ENCODE data around the gene CEP295NL. TPM values are rescaled to one million over a fixed set of nuclear protein-coding genes. Genes with fewer than 3 reads are reported as not detected.

CEP295NL gene
- total RNA-seq, 1 experiment from 2014 or later = 1.8 TPM

DNA sequence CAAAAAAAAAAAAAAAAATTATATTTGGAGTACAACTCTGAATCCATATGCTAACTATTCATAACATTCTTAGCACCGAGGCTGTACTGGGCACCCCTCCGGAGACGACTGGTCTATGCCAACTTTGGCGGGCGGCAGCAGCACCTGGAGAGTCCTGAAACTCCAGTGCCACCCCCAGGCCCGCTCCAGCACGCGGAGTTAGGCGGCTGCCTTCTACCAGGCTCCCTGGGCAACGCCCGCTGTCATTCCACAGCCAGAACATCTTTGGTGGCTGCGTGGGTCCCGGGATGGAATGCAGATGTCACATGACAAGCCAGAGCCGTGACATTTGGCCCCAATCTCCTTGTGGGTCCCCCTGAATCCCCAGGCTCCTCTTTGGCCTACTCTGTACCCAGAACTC, 16.0 kb upstream of the CEP295NL start:
- BruUV-seq (replicated peaks) = no TSS peak
- H3K4me1 ChIP-seq (ENCODE audit: insufficient read depth, low read length) = peaks cover 24% of the 10 kb centered on the region

DNA sequence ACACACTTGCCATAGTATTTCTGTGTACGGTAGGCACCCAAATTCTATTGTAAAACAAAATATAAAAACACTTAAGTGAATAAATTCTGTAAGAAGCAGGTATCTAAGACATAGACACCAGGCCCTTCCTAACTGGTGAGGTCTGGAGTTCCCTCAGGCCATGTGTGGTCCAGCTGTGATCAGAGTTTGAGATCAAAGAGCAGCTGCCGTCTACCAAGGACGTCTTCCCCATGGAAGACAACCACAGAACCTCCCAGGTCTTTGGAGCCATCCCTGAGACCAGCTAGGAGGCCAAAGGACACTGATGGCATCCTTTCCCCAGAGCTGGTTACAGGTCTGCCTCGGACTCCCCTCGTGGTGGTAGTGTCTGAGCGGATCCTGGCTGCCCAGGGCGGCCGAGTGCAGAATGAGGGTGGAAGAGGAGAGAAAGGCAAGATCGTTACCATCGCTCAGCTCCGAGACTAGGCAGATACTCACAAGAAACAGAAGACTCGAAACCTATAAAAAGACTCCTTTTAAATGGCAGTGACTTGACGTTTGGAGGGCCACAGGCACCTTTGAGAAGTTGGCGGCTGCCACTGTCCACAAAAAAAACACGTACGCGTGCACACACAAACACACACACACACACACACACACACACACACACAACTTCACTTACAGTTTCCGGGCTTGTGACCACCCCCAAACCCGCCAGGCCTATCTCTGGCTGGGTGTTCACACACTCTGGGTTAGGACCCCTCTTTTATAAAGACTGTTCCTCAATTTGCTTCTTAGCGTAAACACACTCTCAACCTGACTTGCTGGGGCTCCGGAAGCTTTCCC, 14.7 kb upstream of the CEP295NL start:
- Histone ChIP-seq H3K36me3 (ENCODE audit: low read depth, low read length) (no peaks in the 10 kb centered on the region), H3K9me3 (ENCODE audit: low read length) (no peaks in the 10 kb centered on the region), H3K9me2 (replicated peaks; ENCODE audit: low read length) (no peaks in the 10 kb centered on the region), H3K79me2 (ENCODE audit: low read length) (peaks cover 68% of the 10 kb centered on the region), H2AFZ (ENCODE audit: low read length) (no peak overlapping the region), H3K9ac (ENCODE audit: low read length) (no peak overlapping the region), H3K4me1 (ENCODE audit: insufficient read depth, low read length) (peaks cover 13% of the 10 kb centered on the region), H4K20me1 (ENCODE audit: low read length) (no peaks in the 10 kb centered on the region; the same call in 1 of the 2 replicates), H3K27ac (ENCODE audit: low read length) (no peak overlapping the region), H3K4me2 (ENCODE audit: low read length) (no peak overlapping the region), H3K4me3 (ENCODE audit: low read length) (no peak overlapping the region), H3K27me3 (ENCODE audit: low read length) (no peaks in the 10 kb centered on the region), H3F3A (ENCODE audit: low read length, unreplicated experiment) (no peaks in the 10 kb centered on the region)
- intact Hi-C loops (cut with micrococcal nuclease) = no loop called here
- BruUV-seq (replicated peaks) = no TSS peak
- no peak for TF ChIP-seq EZH2 (IDR thresholded peaks at IDR 0.05; ENCODE audit: low read length, unreplicated experiment)
- TF ChIP-seq, protein P1, sequence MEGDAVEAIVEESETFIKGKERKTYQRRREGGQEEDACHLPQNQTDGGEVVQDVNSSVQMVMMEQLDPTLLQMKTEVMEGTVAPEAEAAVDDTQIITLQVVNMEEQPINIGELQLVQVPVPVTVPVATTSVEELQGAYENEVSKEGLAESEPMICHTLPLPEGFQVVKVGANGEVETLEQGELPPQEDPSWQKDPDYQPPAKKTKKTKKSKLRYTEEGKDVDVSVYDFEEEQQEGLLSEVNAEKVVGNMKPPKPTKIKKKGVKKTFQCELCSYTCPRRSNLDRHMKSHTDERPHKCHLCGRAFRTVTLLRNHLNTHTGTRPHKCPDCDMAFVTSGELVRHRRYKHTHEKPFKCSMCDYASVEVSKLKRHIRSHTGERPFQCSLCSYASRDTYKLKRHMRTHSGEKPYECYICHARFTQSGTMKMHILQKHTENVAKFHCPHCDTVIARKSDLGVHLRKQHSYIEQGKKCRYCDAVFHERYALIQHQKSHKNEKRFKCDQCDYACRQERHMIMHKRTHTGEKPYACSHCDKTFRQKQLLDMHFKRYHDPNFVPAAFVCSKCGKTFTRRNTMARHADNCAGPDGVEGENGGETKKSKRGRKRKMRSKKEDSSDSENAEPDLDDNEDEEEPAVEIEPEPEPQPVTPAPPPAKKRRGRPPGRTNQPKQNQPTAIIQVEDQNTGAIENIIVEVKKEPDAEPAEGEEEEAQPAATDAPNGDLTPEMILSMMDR (conservative IDR thresholded peaks at IDR 0.05; ENCODE audit: low read depth, low read length) = no peak
- no peak for TF ChIP-seq EZH2phosphoT487 (IDR thresholded peaks at IDR 0.05; ENCODE audit: borderline replicate concordance, low read length)
- DNase-seq (no peak), ATAC-seq (no peak)
- CTCF ChIA-PET = no interaction called here
- POLR2A ChIA-PET (ENCODE audit: unreplicated experiment) = no interaction called here

More for the DNA sequence above, 16.0 kb upstream of the CEP295NL start:
- Histone ChIP-seq H3F3A (ENCODE audit: low read length, unreplicated experiment) (no peaks in the 10 kb centered on the region), H3K9ac (ENCODE audit: low read length) (no peak overlapping the region), H3K9me3 (ENCODE audit: low read length) (no peaks in the 10 kb centered on the region), H3K36me3 (ENCODE audit: low read depth, low read length) (no peaks in the 10 kb centered on the region), H3K27me3 (ENCODE audit: low read length) (no peaks in the 10 kb centered on the region), H3K27ac (ENCODE audit: low read length) (no peak overlapping the region), H3K79me2 (ENCODE audit: low read length) (peaks cover 80% of the 10 kb centered on the region), H3K9me2 (replicated peaks; ENCODE audit: low read length) (no peaks in the 10 kb centered on the region), H4K20me1 (ENCODE audit: low read length) (no peaks in the 10 kb centered on the region; the same call in 1 of the 2 replicates), H2AFZ (ENCODE audit: low read length) (no peak overlapping the region), H3K4me2 (ENCODE audit: low read length) (no peak overlapping the region), H3K4me3 (ENCODE audit: low read length) (no peak overlapping the region)
- no peak for ATAC-seq
- TF ChIP-seq EZH2 (IDR thresholded peaks at IDR 0.05; ENCODE audit: low read length, unreplicated experiment) (no peak), EZH2phosphoT487 (IDR thresholded peaks at IDR 0.05; ENCODE audit: borderline replicate concordance, low read length) (no peak)
- TF ChIP-seq, protein P1 (conservative IDR thresholded peaks at IDR 0.05; ENCODE audit: low read depth, low read length) = no peak
- no peak for DNase-seq
- intact Hi-C loops (cut with micrococcal nuclease) = no loop called here
- POLR2A ChIA-PET (ENCODE audit: unreplicated experiment) = no interaction called here
- CTCF ChIA-PET = no interaction called here
